T-helper 17 cell (primary cell): ENCODE results near the gene POU2F1. TPM values are rescaled to one million over a fixed set of nuclear protein-coding genes. Genes with fewer than 3 reads are reported as not detected.
"Not testable (repeated sequence)": the region's sequence is repeated elsewhere in the genome, so short reads cannot be mapped to it uniquely, and the experiment has no call there.

Experiments used
- ATAC-seq: fragments of 150-1000 bp; cut with Tn5 transposase; 2 replicates; pipeline ENCODE4 v1.10.0; 2021; ENCODE audit warnings: mild to moderate bottlenecking, moderate library complexity
- DNase-seq, 3 donors: peaks; one replicate each; pipeline versions ENCODE4 v3.0.0 to v3.0.0-alpha.2; 2020 to 2021
- H3K9me3 ChIP-seq: one replicate; pipeline ENCODE4 v1.7.0; 2013; ENCODE audit warnings: low read length, mild to moderate bottlenecking; ENCODE audit not compliant: control insufficient read depth, poor library complexity, severe bottlenecking
- H3K27ac Mint-ChIP-seq: one replicate; pipeline ENCODE4 v1.8.0; 2022; ENCODE audit warnings: mild to moderate bottlenecking, moderate library complexity, mixed read lengths
- H3K27me3 Mint-ChIP-seq: one replicate; pipeline ENCODE4 v1.8.0; 2022; ENCODE audit warnings: mixed read lengths
- H3K36me3 Mint-ChIP-seq: one replicate; pipeline ENCODE4 v1.8.0; 2022; ENCODE audit warnings: low read depth, mixed read lengths
- H3K4me1 Mint-ChIP-seq: one replicate; pipeline ENCODE4 v1.8.0; 2022; ENCODE audit warnings: mild to moderate bottlenecking, mixed read lengths
- H3K4me3 Mint-ChIP-seq: one replicate; pipeline ENCODE4 v1.8.0; 2022; ENCODE audit warnings: mild to moderate bottlenecking, moderate library complexity, mixed read lengths
- total RNA-seq, 4 donors: library from RNA in 2 of 4; stranded (reverse) in 2 of 4; gene quantifications; one replicate each; pipeline ENCODE4 v1.2.3 and lab custom pipeline; 2022 to 2026

Gene POU2F1
- total RNA-seq, 2 donors from 2014 or later: 28.7 to 31.2 TPM

- Mint-ChIP-seq H3K4me1 (peaks cover 12% of the 10 kb centered on the region), H3K27me3 (no peaks in the 10 kb centered on the region), H3K27ac (no peak overlapping the region), H3K4me3 (no peak overlapping the region), H3K36me3 (no peaks in the 10 kb centered on the region)
- H3K9me3 ChIP-seq: no peaks in the 10 kb centered on the region
- no peak for DNase-seq
- no peak for ATAC-seq
Observed at GRCh38 chr1:167301355-167301754, 80.7 kb downstream of the POU2F1 start.

GRCh38 chr1:167304165-167304564, 83.5 kb downstream of the POU2F1 start:
- DNase-seq (no peak), ATAC-seq (no peak)
- H3K36me3 Mint-ChIP-seq: no peaks in the 10 kb centered on the region
- no peak overlapping the region for H3K27ac Mint-ChIP-seq
- no peaks in the 10 kb centered on the region for H3K27me3 Mint-ChIP-seq
- H3K9me3 ChIP-seq: no peaks in the 10 kb centered on the region
- no peak overlapping the region for H3K4me3 Mint-ChIP-seq
- peaks cover 14% of the 10 kb centered on the region for H3K4me1 Mint-ChIP-seq

- Mint-ChIP-seq H3K27me3 (no peaks in the 10 kb centered on the region), H3K27ac (peak overlapping the region; percentile 47), H3K4me1 (peaks cover 14% of the 10 kb centered on the region), H3K4me3 (no peak overlapping the region), H3K36me3 (no peaks in the 10 kb centered on the region)
- DNase-seq (no peak), ATAC-seq (no peak)
- H3K9me3 ChIP-seq: no peaks in the 10 kb centered on the region
Observed at GRCh38 chr1:167305059-167305705, 84.5 kb downstream of the POU2F1 start.

GRCh38 chr1:167305706-167306277, 85.1 kb downstream of the POU2F1 start:
- H3K9me3 ChIP-seq: no peaks in the 10 kb centered on the region
- ATAC-seq (no peak), DNase-seq (no peak)
- no peaks in the 10 kb centered on the region for H3K36me3 Mint-ChIP-seq
- H3K27me3 Mint-ChIP-seq: no peaks in the 10 kb centered on the region
- peak overlapping the region; percentile 47 for H3K27ac Mint-ChIP-seq
- no peak overlapping the region for H3K4me3 Mint-ChIP-seq
- H3K4me1 Mint-ChIP-seq: peaks cover 17% of the 10 kb centered on the region

- H3K4me3 Mint-ChIP-seq: no peak overlapping the region
- H3K27ac Mint-ChIP-seq: no peak overlapping the region
- no peaks in the 10 kb centered on the region for H3K9me3 ChIP-seq
- H3K4me1 Mint-ChIP-seq: peaks cover 12% of the 10 kb centered on the region
- ATAC-seq: no peak
- DNase-seq: no peak
- H3K36me3 Mint-ChIP-seq: peaks cover 2% of the 10 kb centered on the region
- no peaks in the 10 kb centered on the region for H3K27me3 Mint-ChIP-seq
Observed at GRCh38 chr1:167310732-167311131, 90.0 kb downstream of the POU2F1 start.

- Mint-ChIP-seq H3K4me1 (peaks cover 5% of the 10 kb centered on the region), H3K36me3 (peaks cover 2% of the 10 kb centered on the region), H3K27me3 (no peaks in the 10 kb centered on the region), H3K27ac (no peak overlapping the region), H3K4me3 (no peak overlapping the region)
- ATAC-seq: no peak
- no peak for DNase-seq
- H3K9me3 ChIP-seq: no peaks in the 10 kb centered on the region
Observed at GRCh38 chr1:167312871-167313270, 92.2 kb downstream of the POU2F1 start.

GRCh38 chr1:167314671-167315070, 94.0 kb downstream of the POU2F1 start:
- peaks cover 5% of the 10 kb centered on the region for H3K4me1 Mint-ChIP-seq
- ATAC-seq: no peak
- no peaks in the 10 kb centered on the region for H3K27me3 Mint-ChIP-seq
- H3K36me3 Mint-ChIP-seq: peaks cover 2% of the 10 kb centered on the region
- H3K4me3 Mint-ChIP-seq: no peak overlapping the region
- H3K27ac Mint-ChIP-seq: no peak overlapping the region
- DNase-seq: no peak
- no peaks in the 10 kb centered on the region for H3K9me3 ChIP-seq

- Mint-ChIP-seq H3K27me3 (no peaks in the 10 kb centered on the region), H3K27ac (no peak overlapping the region), H3K36me3 (peaks cover 2% of the 10 kb centered on the region), H3K4me1 (peaks cover 2% of the 10 kb centered on the region), H3K4me3 (no peak overlapping the region)
- DNase-seq (no peak), ATAC-seq (no peak)
- H3K9me3 ChIP-seq: peaks cover 3% of the 10 kb centered on the region
Observed at GRCh38 chr1:167317463-167317862, 96.8 kb downstream of the POU2F1 start.

GRCh38 chr1:167319206-167319605, 98.5 kb downstream of the POU2F1 start:
- H3K9me3 ChIP-seq: peaks cover 10% of the 10 kb centered on the region
- H3K27me3 Mint-ChIP-seq, DNase-seq, H3K27ac Mint-ChIP-seq, H3K4me3 Mint-ChIP-seq, H3K4me1 Mint-ChIP-seq, ATAC-seq, H3K36me3 Mint-ChIP-seq: not testable (repeated sequence)

- H3K9me3 ChIP-seq: peaks cover 10% of the 10 kb centered on the region
- Mint-ChIP-seq H3K4me3 (no peak overlapping the region), H3K27ac (no peak overlapping the region), H3K27me3 (no peaks in the 10 kb centered on the region), H3K4me1 (no peaks in the 10 kb centered on the region), H3K36me3 (peaks cover 4% of the 10 kb centered on the region)
- no peak for ATAC-seq
- DNase-seq: no peak
Observed at GRCh38 chr1:167322483-167322882, 101.8 kb downstream of the POU2F1 start.

- no peak for DNase-seq
- H3K27me3 Mint-ChIP-seq: no peaks in the 10 kb centered on the region
- no peak overlapping the region for H3K4me3 Mint-ChIP-seq
- no peak for ATAC-seq
- no peak overlapping the region for H3K27ac Mint-ChIP-seq
- peaks cover 6% of the 10 kb centered on the region for H3K4me1 Mint-ChIP-seq
- peaks cover 10% of the 10 kb centered on the region for H3K9me3 ChIP-seq
- H3K36me3 Mint-ChIP-seq: peaks cover 4% of the 10 kb centered on the region
Observed at GRCh38 chr1:167325151-167325550, 104.5 kb downstream of the POU2F1 start.

- Mint-ChIP-seq H3K27ac (no peak overlapping the region), H3K4me1 (peaks cover 16% of the 10 kb centered on the region), H3K4me3 (no peak overlapping the region), H3K36me3 (peaks cover 4% of the 10 kb centered on the region), H3K27me3 (no peaks in the 10 kb centered on the region)
- ATAC-seq (no peak), DNase-seq (no peak)
- H3K9me3 ChIP-seq: peaks cover under 1% of the 10 kb centered on the region
Observed at GRCh38 chr1:167328306-167328815, 107.7 kb downstream of the POU2F1 start.

GRCh38 chr1:167328816-167329483, 108.3 kb downstream of the POU2F1 start:
- no peak for DNase-seq
- H3K4me3 Mint-ChIP-seq: no peak overlapping the region
- peaks cover 16% of the 10 kb centered on the region for H3K4me1 Mint-ChIP-seq
- H3K9me3 ChIP-seq: no peaks in the 10 kb centered on the region
- H3K27ac Mint-ChIP-seq: no peak overlapping the region
- peaks cover 4% of the 10 kb centered on the region for H3K36me3 Mint-ChIP-seq
- H3K27me3 Mint-ChIP-seq: no peaks in the 10 kb centered on the region
- ATAC-seq: peak; percentile 61
